Breast epithelium (tissue), 3 donors: ENCODE results near the gene SIDT1.

Source experiments
- POLR2A ChIP-seq: fragments of 450-650 bp; IDR thresholded peaks from one replicate; pipeline ENCODE4 v1.6.1; 2016; ENCODE audit warnings: antibody characterized with exemption, mild to moderate bottlenecking, moderate library complexity
- POLR2AphosphoS5 ChIP-seq, 3 donors: sonication (generic); formaldehyde crosslinking; IDR thresholded peaks; one replicate each; pipeline ENCODE4 v1.6.1; 2017; ENCODE audit warnings: antibody characterized with exemption in 3 of 3
- TF ChIP-seq, protein P1 (sequence below), 3 donors: fragments of 450-650 bp; IDR thresholded peaks; one replicate each; pipeline ENCODE4 v1.5.1; 2016 to 2017; ENCODE audit warnings: antibody characterized with exemption in 3 of 3, mild to moderate bottlenecking in 3 of 3, moderate library complexity in 3 of 3

DNA sequence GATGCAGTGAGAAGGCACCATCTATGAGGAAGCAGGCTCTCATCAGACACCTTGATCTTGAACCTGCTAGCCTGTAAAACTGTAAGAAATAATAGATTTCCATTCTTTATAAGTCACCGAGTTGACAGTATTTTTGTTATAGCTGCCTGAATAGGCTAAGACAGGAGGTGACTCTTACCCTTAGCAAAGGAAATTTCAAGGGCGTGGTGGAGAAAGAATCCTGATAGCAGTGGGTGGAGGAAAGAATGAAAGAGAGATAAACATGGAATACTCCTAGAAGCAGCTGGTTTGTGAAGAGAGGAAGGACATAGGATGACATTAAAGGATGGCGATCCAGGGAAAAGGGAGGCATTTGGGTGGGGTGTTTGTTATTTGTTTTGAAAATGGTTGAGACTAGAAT, 41.4 kb downstream of the SIDT1 start:
- TF ChIP-seq POLR2A = no peak
- TF ChIP-seq, protein P1, sequence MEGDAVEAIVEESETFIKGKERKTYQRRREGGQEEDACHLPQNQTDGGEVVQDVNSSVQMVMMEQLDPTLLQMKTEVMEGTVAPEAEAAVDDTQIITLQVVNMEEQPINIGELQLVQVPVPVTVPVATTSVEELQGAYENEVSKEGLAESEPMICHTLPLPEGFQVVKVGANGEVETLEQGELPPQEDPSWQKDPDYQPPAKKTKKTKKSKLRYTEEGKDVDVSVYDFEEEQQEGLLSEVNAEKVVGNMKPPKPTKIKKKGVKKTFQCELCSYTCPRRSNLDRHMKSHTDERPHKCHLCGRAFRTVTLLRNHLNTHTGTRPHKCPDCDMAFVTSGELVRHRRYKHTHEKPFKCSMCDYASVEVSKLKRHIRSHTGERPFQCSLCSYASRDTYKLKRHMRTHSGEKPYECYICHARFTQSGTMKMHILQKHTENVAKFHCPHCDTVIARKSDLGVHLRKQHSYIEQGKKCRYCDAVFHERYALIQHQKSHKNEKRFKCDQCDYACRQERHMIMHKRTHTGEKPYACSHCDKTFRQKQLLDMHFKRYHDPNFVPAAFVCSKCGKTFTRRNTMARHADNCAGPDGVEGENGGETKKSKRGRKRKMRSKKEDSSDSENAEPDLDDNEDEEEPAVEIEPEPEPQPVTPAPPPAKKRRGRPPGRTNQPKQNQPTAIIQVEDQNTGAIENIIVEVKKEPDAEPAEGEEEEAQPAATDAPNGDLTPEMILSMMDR (IDR thresholded peaks at IDR 0.05) = no peak
- TF ChIP-seq POLR2AphosphoS5 (IDR thresholded peaks at IDR 0.05) = no peak
